ENCODE data around the gene PIK3C2G. TPM values are rescaled to one million over a fixed set of nuclear protein-coding genes. Genes with fewer than 3 reads are reported as not detected.

The PIK3C2G gene
- total RNA-seq, 1 experiment from 2014 or later, result not detected

GRCh38 chr12:18382236-18382885 lies 121.0 kb downstream of the PIK3C2G start:
- peak in 1 of 2 experiments; percentile 72 for DNase-seq (ENCODE audit: low read depth in 1 of 2, low spot score in 2 of 2)
- H3K9me3 ChIP-seq (replicated peaks), result no peaks in the 10 kb centered on the region
- H3K4me3 ChIP-seq, result no peak overlapping the region
- H3K27ac ChIP-seq, result peak overlapping the region; percentile 94
- H3K27me3 ChIP-seq (replicated peaks), result no peaks in the 10 kb centered on the region
- no peaks in the 10 kb centered on the region for H3K36me3 ChIP-seq
- peaks cover 18% of the 10 kb centered on the region for H3K4me1 ChIP-seq (replicated peaks)

DNA sequence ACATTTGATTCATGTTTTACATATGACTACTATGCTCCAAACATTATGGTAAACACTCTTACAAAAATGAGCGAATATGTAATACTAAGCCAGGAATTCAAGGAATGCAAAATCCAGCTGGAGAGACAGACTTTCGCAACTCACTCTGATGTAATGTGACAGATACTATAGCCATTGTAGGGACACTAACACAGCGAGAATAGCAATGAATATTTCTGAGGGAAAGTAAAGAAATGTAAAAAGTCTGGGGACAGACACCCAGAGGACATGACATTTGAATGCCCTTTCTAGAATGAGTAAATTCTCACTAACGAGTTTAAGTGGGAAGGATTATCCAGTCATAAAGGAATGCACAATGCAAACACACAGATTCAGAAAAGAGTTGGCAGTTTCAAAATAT lies 121.9 kb downstream of the PIK3C2G start:
- peak overlapping the region; percentile 7 for H3K4me3 ChIP-seq

DNA sequence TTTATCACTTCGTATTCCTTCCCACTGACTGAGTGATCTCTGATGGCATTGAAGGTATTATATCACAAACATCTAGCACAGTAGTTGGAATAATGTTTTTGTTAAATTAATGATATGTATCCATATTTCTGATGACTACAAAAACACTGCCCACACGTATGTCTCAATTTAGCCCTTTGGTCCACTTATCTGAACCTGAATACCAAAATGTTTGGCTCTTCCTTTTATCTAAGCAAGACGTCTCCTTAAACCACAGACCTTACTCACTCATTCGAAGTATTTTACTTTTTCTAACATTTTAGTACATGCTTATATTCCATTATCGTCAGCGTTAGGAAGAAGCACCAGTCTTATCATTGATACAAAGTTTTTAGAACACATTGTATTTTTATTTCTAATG lies 126.4 kb downstream of the PIK3C2G start:
- H3K4me1 ChIP-seq (replicated peaks), result peaks cover 8% of the 10 kb centered on the region
- no peaks in the 10 kb centered on the region for H3K36me3 ChIP-seq
- H3K9me3 ChIP-seq (replicated peaks), result no peaks in the 10 kb centered on the region
- H3K27me3 ChIP-seq (replicated peaks), result no peaks in the 10 kb centered on the region
- H3K27ac ChIP-seq, result no peak overlapping the region
- no peak overlapping the region for H3K4me3 ChIP-seq
- DNase-seq (ENCODE audit: low read depth in 1 of 2, low spot score in 2 of 2), result no peak

More for the DNA sequence above, 121.9 kb downstream of the PIK3C2G start:
- Histone ChIP-seq H3K9me3 (replicated peaks) (no peaks in the 10 kb centered on the region), H3K27ac (peak overlapping the region; percentile 94), H3K36me3 (no peaks in the 10 kb centered on the region), H3K27me3 (replicated peaks) (no peaks in the 10 kb centered on the region), H3K4me1 (replicated peaks) (peaks cover 18% of the 10 kb centered on the region)
- peak in 1 of 2 experiments; percentile 86 for DNase-seq (ENCODE audit: low read depth in 1 of 2, low spot score in 2 of 2)

GRCh38 chr12:18389820-18390219 lies 128.5 kb downstream of the PIK3C2G start:
- Histone ChIP-seq H3K9me3 (replicated peaks) (no peaks in the 10 kb centered on the region), H3K36me3 (no peaks in the 10 kb centered on the region), H3K4me1 (replicated peaks) (no peaks in the 10 kb centered on the region), H3K27me3 (replicated peaks) (no peaks in the 10 kb centered on the region), H3K4me3 (no peak overlapping the region), H3K27ac (no peak overlapping the region)
- DNase-seq (ENCODE audit: low read depth in 1 of 2, low spot score in 2 of 2), result no peak

DNA sequence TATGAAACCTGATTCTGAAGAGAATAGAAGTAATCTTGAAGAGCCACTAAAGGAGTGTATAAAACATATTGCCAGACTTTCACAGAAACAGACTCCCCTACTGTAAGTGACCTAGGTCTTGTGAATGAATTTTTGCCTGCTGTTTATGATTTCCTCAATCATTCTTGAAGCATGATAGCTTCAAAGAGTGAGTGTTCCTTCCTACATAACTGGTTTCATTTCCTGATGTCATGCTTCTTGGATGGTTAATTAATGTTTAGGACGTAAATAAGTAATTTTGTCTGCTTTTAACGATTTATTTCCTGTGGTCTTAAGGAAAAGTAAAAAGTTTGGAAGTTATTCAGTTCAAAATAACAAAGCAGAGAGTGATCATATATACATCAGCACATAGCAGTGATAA lies 129.8 kb downstream of the PIK3C2G start:
- Histone ChIP-seq H3K27ac (no peak overlapping the region), H3K36me3 (no peaks in the 10 kb centered on the region), H3K9me3 (replicated peaks) (no peaks in the 10 kb centered on the region), H3K4me1 (replicated peaks) (no peaks in the 10 kb centered on the region), H3K4me3 (no peak overlapping the region), H3K27me3 (replicated peaks) (no peaks in the 10 kb centered on the region)
- DNase-seq (ENCODE audit: low read depth in 1 of 2, low spot score in 2 of 2), result no peak

DNA sequence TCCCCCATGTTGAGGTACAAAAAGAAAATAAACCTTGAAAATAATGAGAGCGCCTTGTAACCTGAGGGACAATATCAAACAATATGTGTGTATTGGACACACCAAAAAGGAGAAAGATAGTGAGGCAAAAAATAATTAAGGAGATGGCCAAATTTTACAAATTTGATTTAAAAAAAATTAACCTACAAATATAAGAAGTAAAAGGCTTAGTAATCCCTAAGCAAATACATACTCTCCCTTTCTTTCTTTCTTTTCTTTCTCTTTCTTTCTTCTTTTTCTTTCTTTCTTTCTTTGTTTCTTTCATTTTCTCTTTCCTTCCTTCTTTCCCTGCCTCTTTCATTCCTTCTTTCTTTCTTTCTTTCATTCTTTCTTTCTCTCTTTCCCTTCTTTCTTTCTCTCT lies 133.4 kb downstream of the PIK3C2G start:
- H3K27ac ChIP-seq, result no peak overlapping the region
- H3K4me1 ChIP-seq (replicated peaks), result no peaks in the 10 kb centered on the region
- DNase-seq (ENCODE audit: low read depth in 1 of 2, low spot score in 2 of 2), result no peak
- H3K9me3 ChIP-seq (replicated peaks), result no peaks in the 10 kb centered on the region
- no peaks in the 10 kb centered on the region for H3K36me3 ChIP-seq
- H3K27me3 ChIP-seq (replicated peaks), result no peaks in the 10 kb centered on the region
- H3K4me3 ChIP-seq, result no peak overlapping the region

DNA sequence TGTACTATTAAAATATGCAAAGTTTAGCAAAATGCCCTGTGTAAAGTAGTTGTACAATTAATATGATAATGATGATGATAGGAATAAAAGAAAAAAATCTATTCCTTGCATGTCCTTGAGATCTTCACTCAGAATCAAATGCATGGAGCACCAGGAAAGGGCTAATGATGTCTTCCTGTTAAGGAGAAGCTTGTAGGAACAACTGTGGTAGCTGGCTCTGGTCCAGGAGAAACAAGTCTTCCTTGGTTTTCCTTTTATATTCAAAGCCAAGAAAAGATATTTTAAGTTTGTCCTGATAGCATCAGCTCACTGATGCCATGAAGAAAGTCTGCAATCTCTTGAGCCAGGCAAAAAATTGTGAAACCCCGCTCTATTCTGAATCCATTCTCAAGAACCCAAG lies 138.9 kb downstream of the PIK3C2G start:
- Histone ChIP-seq H3K27me3 (replicated peaks) (no peaks in the 10 kb centered on the region), H3K27ac (no peak overlapping the region), H3K36me3 (no peaks in the 10 kb centered on the region), H3K4me3 (no peak overlapping the region), H3K9me3 (replicated peaks) (no peaks in the 10 kb centered on the region), H3K4me1 (replicated peaks) (no peaks in the 10 kb centered on the region; the same call in 1 of the 2 replicates)
- DNase-seq (ENCODE audit: low read depth in 1 of 2, low spot score in 2 of 2), result no peak

- DNase-seq (ENCODE audit: low read depth in 1 of 2, low spot score in 2 of 2), result no peak
- Histone ChIP-seq H3K9me3 (replicated peaks) (no peaks in the 10 kb centered on the region), H3K27ac (no peak overlapping the region), H3K36me3 (no peaks in the 10 kb centered on the region), H3K27me3 (replicated peaks) (no peaks in the 10 kb centered on the region), H3K4me1 (replicated peaks) (no peaks in the 10 kb centered on the region; the same call in 1 of the 2 replicates), H3K4me3 (no peak overlapping the region)
Observed at GRCh38 chr12:18402872-18403611, 141.7 kb downstream of the PIK3C2G start.

DNA sequence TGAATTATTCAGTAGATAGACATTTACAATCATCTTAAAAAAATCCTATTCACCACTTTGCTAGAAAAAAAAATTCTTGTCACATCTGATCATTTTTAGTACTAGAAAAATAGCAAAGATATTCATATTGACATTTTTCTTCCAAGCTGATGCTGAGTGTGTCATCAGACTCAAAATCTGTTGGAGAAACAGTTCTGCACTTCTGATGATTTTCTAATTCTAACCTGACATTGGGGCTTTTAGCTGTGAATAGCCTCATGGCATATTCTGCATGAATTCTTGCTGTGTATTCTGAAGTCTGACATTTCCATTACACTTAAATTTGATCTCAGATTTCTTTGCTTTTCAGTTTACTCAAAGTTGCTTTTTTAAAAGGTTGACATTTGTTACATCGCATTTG lies 150.1 kb downstream of the PIK3C2G start:
- no peak overlapping the region for H3K4me3 ChIP-seq
- H3K27ac ChIP-seq, result no peak overlapping the region
- no peaks in the 10 kb centered on the region for H3K27me3 ChIP-seq (replicated peaks)
- no peaks in the 10 kb centered on the region for H3K36me3 ChIP-seq
- no peak for DNase-seq (ENCODE audit: low read depth in 1 of 2, low spot score in 2 of 2)
- H3K4me1 ChIP-seq (replicated peaks), result no peaks in the 10 kb centered on the region
- H3K9me3 ChIP-seq (replicated peaks), result no peaks in the 10 kb centered on the region

GRCh38 chr12:18414671-18415070 lies 153.4 kb downstream of the PIK3C2G start:
- Histone ChIP-seq H3K9me3 (replicated peaks) (no peaks in the 10 kb centered on the region), H3K4me3 (no peak overlapping the region), H3K36me3 (no peaks in the 10 kb centered on the region), H3K27ac (no peak overlapping the region), H3K4me1 (replicated peaks) (peaks cover 3% of the 10 kb centered on the region), H3K27me3 (replicated peaks) (no peaks in the 10 kb centered on the region)
- no peak for DNase-seq (ENCODE audit: low read depth in 1 of 2, low spot score in 2 of 2)

DNA sequence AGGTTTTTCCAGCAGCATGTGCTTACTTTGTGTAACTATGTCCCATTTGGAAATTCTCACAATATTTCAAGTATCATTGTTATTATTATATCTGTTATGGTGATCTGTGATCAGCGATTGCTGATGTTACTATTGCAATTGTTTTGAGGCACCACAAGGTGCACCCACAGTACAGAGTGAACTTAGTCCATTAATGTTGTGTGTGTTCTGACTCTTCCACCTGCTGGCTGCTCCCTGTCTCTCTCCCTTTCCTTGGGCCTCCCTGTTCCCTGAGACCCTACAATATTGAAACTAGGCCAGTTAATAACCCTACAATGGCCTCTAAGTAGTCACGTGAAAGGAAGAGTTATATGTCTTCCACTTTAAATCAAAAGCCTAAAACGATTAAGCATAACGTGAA lies 153.9 kb downstream of the PIK3C2G start:
- Histone ChIP-seq H3K36me3 (no peaks in the 10 kb centered on the region), H3K9me3 (replicated peaks) (no peaks in the 10 kb centered on the region), H3K27me3 (replicated peaks) (no peaks in the 10 kb centered on the region), H3K4me1 (replicated peaks) (peaks cover 3% of the 10 kb centered on the region), H3K4me3 (no peak overlapping the region), H3K27ac (no peak overlapping the region)
- no peak for DNase-seq (ENCODE audit: low read depth in 1 of 2, low spot score in 2 of 2)

GRCh38 chr12:18416412-18416811 lies 155.1 kb downstream of the PIK3C2G start:
- Histone ChIP-seq H3K36me3 (no peaks in the 10 kb centered on the region), H3K9me3 (replicated peaks) (no peaks in the 10 kb centered on the region), H3K4me1 (replicated peaks) (peaks cover 3% of the 10 kb centered on the region), H3K27ac (no peak overlapping the region), H3K27me3 (replicated peaks) (no peaks in the 10 kb centered on the region), H3K4me3 (no peak overlapping the region)
- DNase-seq (ENCODE audit: low read depth in 1 of 2, low spot score in 2 of 2), result no peak

DNA sequence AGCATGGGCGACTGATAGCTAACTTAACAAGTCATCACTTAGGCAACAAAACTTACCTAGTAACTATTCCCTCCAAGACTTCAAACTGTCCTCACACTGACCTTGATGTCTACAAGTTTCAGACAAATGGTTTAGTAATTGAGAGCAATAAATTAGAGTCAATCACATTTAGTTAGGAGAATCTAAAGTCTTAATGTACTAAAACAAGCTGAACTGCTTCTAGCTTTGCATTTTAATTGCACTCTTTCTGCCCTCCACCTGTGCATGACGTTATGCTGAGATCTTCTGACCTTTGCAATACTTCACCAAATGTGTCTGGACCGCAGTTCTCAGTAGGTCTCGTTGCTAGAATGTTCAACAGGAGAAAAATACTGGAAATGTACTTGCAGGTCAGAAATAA lies 158.0 kb downstream of the PIK3C2G start:
- H3K4me3 ChIP-seq, result no peak overlapping the region
- no peaks in the 10 kb centered on the region for H3K27me3 ChIP-seq (replicated peaks)
- DNase-seq (ENCODE audit: low read depth in 1 of 2, low spot score in 2 of 2), result no peak
- H3K36me3 ChIP-seq, result no peaks in the 10 kb centered on the region
- H3K27ac ChIP-seq, result no peak overlapping the region
- no peaks in the 10 kb centered on the region for H3K9me3 ChIP-seq (replicated peaks)
- H3K4me1 ChIP-seq (replicated peaks), result peaks cover 28% of the 10 kb centered on the region

DNA sequence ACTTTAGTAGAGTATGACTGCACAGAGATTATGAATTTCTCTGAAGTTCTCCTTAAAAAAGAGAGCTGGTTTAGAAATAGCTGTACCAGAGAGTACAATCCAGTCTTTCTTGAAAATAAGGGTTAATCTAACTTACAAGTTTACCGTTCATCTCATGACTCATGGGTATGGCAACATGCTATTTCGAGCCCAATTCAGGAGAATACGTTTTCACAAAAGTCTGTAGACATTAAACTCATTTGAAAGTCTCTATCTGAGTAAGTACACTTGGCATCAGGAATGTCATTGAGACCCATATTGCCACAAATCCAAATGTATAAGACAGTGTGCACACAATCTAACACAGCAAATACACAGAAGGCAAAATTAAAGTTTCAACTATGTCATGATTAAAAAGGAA lies 160.5 kb downstream of the PIK3C2G start:
- H3K27me3 ChIP-seq (replicated peaks), result no peaks in the 10 kb centered on the region
- H3K27ac ChIP-seq, result peak overlapping the region; percentile 30; the same call in 1 of the 2 replicates
- no peaks in the 10 kb centered on the region for H3K36me3 ChIP-seq
- H3K9me3 ChIP-seq (replicated peaks), result no peaks in the 10 kb centered on the region
- peak in 1 of 2 experiments; percentile 13 for DNase-seq (ENCODE audit: low read depth in 1 of 2, low spot score in 2 of 2)
- H3K4me3 ChIP-seq, result no peak overlapping the region
- peaks cover 26% of the 10 kb centered on the region for H3K4me1 ChIP-seq (replicated peaks)

All from SJSA1 (cell line).